AG10803 (cell line): ENCODE measurements around the gene SMYD3.

Experiments used
- DNase-seq: peaks from one replicate; pipeline ENCODE4 v3.0.0; 2010; ENCODE audit warnings: low read depth
- H3K4me3 ChIP-seq: 2 replicates; pipeline ENCODE4 v1.5.1; 2011; ENCODE audit warnings: mild to moderate bottlenecking, low read length, control low read depth
- TF ChIP-seq, protein P1 (sequence below): conservative IDR thresholded peaks from 2 replicates; pipeline ENCODE4 v1.5.1; 2011; ENCODE audit warnings: mild to moderate bottlenecking, low read length, control low read depth, inconsistent platforms

Gene SMYD3

DNA sequence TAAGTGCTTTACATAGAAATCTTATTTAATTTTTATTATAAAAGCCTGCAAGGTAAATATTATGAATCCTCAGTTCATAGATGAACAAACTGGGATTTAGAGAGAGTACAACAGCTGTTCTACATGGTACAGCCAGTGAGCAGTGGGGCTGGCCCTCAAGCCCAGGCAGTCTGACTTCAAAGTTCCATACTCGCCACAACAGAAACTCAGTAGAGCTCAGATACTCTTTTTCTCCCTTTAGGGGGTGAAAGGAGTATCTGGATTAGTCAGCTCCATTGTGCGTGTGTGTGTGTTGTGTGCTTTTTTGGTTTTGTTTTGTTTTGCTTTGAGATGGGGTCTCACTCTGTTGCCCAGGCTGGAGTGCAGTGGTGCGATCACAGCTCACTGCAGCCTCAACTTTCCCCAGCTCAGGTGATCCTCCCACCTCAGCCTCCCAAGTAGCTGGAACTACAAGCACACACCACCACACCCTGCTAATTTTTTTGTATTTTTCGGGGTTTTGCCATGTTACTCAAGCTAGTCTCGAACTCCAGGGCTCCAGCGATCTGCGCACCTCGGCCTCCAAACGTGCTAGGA is 378.5 kb downstream of the SMYD3 start:
- TF ChIP-seq, protein P1, sequence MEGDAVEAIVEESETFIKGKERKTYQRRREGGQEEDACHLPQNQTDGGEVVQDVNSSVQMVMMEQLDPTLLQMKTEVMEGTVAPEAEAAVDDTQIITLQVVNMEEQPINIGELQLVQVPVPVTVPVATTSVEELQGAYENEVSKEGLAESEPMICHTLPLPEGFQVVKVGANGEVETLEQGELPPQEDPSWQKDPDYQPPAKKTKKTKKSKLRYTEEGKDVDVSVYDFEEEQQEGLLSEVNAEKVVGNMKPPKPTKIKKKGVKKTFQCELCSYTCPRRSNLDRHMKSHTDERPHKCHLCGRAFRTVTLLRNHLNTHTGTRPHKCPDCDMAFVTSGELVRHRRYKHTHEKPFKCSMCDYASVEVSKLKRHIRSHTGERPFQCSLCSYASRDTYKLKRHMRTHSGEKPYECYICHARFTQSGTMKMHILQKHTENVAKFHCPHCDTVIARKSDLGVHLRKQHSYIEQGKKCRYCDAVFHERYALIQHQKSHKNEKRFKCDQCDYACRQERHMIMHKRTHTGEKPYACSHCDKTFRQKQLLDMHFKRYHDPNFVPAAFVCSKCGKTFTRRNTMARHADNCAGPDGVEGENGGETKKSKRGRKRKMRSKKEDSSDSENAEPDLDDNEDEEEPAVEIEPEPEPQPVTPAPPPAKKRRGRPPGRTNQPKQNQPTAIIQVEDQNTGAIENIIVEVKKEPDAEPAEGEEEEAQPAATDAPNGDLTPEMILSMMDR: no peak
- no peak for DNase-seq
- no peak overlapping the region for H3K4me3 ChIP-seq

DNA sequence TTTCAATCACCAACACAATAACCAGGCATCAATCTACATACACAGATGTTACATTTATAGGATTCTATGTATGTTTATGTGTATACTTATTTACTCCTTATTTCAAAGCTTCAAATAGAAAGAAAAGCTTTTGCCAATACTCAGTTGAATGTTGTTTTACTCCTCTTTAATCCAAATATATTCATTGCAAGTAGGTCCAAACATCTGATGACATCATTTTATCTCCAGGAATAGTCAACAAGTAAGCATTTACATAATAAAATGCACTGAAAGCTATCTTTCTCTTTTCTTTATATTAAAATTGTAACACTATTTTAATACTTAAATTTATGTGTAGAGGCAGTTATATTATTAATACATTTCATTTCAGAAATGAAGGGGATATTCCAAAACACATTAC is 380.5 kb downstream of the SMYD3 start:
- DNase-seq: no peak
- TF ChIP-seq, protein P1: no peak
- no peak overlapping the region for H3K4me3 ChIP-seq

DNA sequence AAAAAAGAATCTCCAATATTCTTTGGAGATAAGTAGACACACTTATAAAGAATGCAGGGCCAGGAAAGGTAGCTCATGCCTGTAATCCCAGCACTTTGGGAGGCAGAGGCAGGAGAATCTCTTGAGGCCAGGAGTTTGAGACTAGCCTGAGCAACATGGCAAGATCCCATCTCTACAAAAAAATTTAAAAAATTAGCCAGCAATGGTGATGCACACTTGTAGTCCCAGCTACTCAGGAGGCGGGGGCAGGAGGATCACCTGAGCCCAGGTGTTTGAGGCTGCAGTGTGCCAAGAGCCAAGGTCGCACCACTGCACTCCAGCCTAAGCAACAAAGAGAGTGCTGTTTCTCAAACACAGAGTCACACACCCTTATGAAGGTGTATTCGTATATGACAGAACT is 385.0 kb downstream of the SMYD3 start:
- no peak overlapping the region for H3K4me3 ChIP-seq
- no peak for DNase-seq
- TF ChIP-seq, protein P1: no peak

DNA sequence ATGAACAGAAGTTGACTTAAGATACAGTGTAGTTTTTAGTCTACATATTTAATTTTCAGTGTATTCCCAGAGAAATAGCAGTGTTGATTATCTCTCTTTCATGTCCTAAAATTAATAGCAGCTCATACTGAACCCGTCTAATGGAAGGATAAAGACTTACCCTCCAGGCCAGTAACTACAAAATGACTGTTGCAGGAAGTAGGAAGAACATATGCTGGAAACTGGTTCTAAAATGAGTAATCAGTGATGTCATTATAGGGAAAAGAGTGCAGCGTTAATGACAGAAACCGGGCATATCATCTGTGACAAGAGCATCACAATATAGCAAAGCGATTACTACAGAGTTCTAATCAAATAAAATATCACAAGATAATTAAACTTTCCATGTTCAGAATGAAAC is 385.5 kb downstream of the SMYD3 start:
- no peak overlapping the region for H3K4me3 ChIP-seq
- no peak for DNase-seq
- TF ChIP-seq, protein P1: no peak

DNA sequence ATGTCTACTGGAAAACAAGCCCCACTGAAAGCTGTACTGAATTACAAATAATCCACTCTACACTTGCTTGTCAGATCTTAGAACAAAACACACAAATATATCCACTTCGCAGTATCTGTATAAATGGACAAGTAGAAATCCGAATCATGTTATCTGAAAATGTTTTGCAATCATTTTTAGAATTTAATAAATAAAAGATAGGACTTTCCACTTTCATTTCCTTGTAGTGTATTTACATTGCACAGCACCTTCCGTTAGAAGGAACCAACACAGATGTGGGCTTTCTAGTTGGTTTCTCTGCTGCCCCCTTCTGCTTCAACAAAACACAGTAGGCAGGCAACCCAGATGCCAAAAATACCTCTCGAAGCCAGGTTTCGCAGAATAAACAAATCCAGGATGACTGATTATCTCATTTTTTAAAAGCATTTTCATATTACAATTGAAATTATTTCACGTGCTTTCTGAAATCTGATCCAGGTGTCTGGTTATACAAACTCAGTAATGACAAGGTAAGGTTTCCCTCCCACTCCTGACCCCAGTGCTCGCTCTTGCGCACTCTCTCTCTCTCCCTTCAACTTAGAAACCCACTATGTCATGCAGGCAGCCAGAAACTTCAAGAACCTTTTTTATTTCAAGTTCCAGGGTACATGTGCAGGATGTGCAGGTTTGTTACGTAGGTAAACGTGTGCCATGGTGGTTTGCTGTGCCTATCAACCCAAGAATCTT is 389.9 kb downstream of the SMYD3 start:
- peak; percentile 56 for DNase-seq
- no peak overlapping the region for H3K4me3 ChIP-seq
- TF ChIP-seq, protein P1: peak; percentile 76

DNA sequence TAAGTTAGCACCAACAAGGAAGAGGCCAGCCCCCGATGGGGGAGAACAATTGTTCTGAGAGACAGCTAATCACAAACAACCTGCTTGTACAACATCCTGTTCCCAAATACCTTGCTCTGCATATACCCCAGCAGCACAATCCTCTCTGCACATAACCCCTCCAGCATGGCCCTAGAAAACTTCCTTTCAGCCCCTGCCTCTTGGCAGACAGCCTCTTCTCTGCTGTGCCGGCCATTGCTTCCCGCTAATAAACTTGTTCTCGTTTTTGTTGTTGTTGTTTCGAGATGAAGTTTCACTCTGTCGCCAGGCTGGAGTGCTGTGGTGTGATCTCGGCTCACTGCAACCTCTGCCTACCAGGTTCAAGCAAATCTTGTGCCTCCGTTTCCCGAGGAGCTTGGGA is 392.7 kb downstream of the SMYD3 start:
- DNase-seq: no peak
- TF ChIP-seq, protein P1: no peak
- no peak overlapping the region for H3K4me3 ChIP-seq

DNA sequence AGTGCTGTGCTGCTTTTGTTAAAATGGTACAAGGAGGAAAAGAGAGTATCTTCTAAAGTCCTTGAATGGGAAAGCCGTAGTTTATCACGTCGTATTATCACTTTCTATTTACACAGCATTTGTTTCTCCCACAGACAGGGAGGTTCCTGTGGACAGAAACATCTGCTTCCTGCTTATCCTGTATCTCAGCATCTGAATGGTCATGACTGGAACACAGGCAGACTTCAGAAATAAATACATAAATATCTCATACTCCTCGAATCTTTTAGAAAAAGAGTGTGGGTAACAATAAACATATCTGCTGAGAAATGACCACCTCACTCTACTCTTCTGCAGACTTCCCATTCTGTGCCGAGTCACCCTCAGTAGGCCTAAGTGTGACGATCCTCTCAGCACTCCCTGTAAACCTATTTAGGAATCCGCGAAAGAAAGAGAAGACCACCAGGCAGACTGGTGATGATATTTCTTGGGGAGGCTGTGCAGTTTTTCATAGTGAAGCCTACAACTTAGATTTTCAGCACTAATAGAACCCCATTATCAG is 393.5 kb downstream of the SMYD3 start:
- TF ChIP-seq, protein P1: no peak
- no peak overlapping the region for H3K4me3 ChIP-seq
- DNase-seq: no peak
